COLO668 (cell line): ENCODE results near the gene COL11A2.

ENCODE experiments used
- DNase-seq: peaks from one replicate; lab custom pipeline; 2025; ENCODE audit not compliant: unreplicated experiment; lab: John Stamatoyannopoulos, UW

Gene COL11A2

GRCh38 chr6:33206864-33207551, 14.7 kb upstream of the COL11A2 start:
- DNase-seq: no peak

DNA sequence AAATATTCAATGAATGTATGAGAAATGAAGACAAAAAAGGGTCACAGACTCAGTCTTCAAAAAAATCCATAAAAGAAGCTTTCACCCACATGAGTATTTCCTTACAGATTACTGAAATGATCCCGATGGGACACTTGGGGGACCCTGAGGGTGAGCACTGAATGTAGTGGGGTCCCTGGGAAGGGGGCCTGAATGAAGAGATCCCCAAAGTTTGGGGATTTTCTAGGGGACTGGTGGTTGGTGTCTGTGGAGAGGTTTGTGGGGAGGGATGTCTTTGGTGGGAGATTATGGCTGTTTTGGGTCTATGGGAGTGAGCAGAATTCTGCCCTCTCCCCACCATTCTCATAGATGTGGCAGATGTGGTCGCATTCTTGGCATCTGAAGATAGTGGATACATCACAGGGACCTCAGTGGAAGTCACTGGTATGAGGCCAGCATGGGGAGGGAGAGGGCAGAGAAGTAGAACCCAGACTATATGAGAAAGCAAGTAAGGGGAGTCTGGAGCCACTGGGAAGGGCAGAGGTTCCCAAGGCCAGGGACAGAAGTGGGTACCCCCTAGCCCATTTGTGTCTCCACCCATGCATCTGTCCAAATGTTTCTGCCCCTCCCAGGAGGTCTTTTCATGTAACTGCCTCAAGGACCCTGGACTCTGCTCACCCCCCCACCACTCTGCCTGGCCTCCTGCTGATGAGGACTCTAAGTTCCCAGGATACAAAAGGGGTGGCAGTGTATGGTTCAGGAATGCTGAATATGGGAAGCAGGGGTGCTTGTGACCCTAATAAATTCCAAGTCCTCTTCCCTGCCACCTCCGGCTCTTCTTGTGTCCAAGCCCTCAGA, 14.0 kb upstream of the COL11A2 start:
- DNase-seq: no peak

DNA sequence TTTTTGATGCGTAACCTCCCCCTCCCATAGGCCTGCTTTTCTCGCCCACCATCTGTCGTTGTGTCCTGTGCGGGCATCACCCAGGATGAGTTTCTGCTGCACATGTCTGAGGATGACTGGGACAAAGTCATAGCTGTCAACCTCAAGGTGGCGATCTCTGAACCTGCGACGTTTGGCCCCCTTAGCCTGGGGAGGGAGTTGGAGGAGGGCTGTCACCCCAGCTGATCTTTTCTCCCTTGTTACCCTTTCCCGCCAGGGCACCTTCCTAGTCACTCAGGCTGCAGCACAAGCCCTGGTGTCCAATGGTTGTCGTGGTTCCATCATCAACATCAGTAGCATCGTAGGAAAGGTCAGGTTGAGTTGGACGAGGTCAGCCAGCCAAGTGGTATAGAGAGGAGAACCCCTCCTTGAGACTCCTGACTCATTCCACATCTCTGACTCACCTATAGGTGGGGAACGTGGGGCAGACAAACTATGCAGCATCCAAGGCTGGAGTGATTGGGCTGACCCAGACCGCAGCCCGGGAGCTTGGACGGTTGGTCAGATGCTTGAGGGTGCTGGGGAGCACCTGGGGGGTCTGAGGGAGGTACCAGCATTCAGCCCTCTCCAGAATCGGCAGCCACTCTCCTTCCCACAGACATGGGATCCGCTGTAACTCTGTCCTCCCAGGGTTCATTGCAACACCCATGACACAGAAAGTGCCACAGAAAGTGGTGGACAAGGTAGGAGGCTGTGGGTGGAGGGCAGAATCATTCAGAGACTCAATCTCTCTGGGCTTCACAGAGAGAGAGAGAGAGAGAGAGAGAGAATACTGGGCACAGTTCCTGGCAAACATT, 13.1 kb upstream of the COL11A2 start:
- no peak for DNase-seq

GRCh38 chr6:33204415-33205190, 12.3 kb upstream of the COL11A2 start, which contains the start of gene HSD17B8:
TSS of gene HSD17B8 (plus strand) at chr6:33204655. CDS start at chr6:33204669, 14 bp downstream.
- peak; percentile 91 for DNase-seq

GRCh38 chr6:33204165-33204414, 11.8 kb upstream of the COL11A2 start:
- no peak for DNase-seq

- DNase-seq: no peak
Observed at GRCh38 chr6:33203443-33204164, 11.3 kb upstream of the COL11A2 start.

DNA sequence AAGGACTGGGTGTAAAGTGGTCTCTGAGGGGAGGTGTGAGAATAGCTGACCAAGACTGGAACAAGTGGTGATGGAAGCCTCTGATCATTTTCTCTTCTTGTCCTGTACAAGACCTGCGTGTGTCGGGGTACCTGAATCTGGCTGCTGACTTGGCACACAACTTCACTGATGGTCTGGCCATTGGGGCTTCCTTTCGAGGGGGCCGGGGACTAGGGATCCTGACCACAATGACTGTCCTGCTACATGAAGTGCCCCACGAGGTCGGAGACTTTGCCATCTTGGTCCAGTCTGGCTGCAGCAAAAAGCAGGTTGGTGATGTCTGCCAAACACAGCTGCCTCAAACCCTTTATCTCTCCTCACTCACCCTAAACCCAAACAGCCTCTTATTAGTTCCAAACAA, 10.5 kb upstream of the COL11A2 start:
- DNase-seq: no peak

- DNase-seq: no peak
Observed at GRCh38 chr6:33201935-33202334, 9.7 kb upstream of the COL11A2 start.

DNA sequence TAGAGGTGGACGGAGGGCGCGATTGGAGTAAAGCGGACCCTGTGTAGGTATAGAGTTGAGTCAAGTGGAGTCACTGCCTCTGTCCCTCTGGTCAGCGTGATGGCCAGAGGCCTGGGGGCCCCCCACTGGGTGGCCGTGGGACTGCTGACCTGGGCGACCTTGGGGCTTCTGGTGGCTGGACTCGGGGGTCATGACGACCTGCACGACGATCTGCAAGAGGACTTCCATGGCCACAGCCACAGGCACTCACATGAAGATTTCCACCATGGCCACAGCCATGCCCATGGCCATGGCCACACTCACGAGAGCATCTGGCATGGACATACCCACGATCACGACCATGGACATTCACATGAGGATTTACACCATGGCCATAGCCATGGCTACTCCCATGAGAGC, 8.9 kb upstream of the COL11A2 start:
- no peak for DNase-seq

DNA sequence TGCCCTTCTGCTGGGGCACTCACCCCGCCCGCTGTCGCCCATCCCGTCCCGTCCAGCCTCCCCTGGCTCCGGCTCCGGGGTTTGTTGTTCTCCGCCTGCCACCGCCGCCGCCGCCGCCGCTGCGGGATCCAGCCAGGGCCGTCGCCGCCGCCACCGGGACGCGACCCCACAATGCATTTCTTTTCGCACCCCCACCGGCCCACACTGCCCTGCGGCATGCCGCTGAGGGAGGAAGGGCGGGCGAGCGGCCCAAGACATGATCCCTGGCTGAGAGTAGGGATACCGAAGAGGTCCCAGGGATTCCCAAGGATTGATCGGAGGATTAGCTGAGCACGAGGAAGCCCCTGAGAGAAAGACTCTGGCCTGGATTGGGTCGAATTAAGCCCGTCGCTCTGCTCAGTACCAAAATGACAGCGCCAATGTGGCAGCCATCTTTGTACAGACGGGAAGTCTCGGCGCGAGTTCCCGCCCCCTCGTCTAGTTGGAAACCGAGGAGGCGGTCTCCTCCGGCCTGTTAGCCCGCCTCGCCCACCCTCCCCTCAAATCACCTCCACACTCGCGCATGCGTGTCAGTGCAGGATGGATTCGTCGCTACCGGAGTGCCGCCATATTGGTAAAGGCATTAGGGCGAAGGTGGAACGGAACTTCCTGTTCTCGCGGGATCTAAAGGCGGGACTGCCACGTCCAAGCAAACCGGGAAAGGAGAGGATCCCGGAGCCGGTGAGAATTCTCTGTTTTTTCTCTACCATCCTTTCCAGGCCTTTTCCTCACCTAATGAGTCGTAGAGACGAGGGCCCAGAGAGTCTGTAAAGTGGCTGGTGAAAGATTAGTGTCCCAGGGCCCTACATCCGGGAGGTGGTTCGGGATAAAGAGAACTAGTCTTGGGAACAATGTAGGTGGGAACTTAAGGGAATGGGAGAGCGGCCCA, 8.2 kb upstream of the COL11A2 start, which contains the start of the genes RXRB and SLC39A7:
Gene RXRB (minus strand): TSS at position 447 of the 928 bp plus-strand sequence. CDS start 189 bp downstream, at position 258.
Gene SLC39A7 (plus strand): TSS at position 649 of the 928 bp plus-strand sequence. CDS start 379 bp downstream, outside the sequence.
- DNase-seq: peak; percentile 96

GRCh38 chr6:33199687-33200218, 7.5 kb upstream of the COL11A2 start:
- peak; percentile 81 for DNase-seq

GRCh38 chr6:33198853-33199436, 6.7 kb upstream of the COL11A2 start:
- no peak for DNase-seq

GRCh38 chr6:33198159-33198852, 6.0 kb upstream of the COL11A2 start:
- no peak for DNase-seq

DNA sequence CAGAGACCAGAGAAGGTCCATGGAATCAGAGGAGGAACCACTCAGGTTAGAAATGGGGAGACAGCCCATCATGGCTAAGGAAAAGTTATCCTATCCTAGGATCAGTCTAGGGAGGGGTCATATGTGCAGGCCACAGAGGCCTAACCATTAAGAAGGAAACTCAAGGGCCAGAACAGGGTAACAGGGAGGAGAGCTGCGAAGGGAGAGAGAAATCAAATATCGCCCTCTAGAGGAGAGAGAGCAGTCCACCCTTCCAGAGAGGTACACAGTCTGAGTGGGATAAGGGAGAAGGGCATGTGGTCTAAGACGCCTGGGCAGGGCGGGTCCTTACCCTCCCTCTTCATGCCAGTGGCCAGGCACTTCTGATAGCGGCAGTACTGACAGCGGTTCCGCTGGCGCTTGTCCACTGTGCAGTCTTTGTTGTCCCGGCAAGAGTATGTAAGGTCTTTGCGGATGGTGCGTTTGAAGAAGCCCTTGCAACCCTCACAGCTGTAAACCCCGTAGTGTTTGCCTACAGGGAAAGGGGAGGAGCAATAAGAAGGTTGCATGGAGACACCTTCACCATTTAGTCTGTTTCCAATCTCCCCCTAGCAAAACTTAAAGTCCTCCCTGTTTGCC, 5.3 kb upstream of the COL11A2 start:
- DNase-seq: no peak

DNA sequence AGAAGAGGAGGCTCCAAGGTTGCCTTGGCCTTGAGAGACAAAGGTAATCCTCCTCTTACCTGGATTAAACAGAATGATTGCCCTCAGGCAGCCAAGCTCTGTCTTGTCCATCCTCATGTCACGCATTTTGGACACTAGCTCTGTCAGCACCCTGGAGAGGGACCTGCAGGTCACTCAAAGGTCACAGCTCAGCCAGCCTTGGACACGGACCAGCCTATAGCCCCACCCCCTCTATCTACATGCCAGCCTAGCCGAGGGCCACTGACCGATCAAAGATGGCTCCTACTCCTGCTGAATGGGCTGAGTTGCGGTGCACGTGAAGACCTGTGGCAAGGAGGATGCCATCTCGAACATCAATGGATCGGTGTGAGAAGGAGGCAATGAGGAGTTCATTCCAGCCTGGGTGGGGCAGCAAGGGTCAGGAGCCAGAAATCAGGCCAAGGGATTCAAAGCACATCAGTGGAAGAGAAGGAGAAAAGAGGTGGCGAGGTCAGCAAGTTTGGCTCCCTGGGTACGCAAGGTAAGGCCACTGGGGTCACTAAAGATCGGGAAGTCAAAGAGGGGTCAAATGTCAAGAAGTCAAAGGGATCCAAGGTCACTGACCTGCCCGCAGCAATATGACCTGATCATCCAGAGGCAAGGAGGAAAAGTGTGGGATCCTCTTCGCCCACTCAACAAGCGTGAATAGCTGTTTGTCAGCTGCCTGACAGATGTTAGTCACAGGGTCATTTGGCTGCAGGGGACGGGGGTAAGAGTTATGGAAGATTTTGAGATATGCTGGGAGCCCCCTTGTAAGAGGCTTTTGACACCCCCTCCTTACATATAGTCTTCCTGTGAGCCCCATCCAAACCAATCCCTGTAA, 3.3 kb upstream of the COL11A2 start:
- DNase-seq: no peak

- DNase-seq: no peak
Observed at GRCh38 chr6:33194431-33194979, 2.2 kb upstream of the COL11A2 start.
